HG02642 (cell line): Measurements from ENCODE around the gene CMAS.
"Not testable (repeated sequence)": the region's sequence is repeated elsewhere in the genome, so short reads cannot be mapped to it uniquely, and the experiment has no call there.

ENCODE experiments used
- ATAC-seq: cut with Tn5 transposase; IDR thresholded peaks from one replicate; pipeline ENCODE4 v1.9.1; 2021; ENCODE audit warnings: mild to moderate bottlenecking; ENCODE audit not compliant: unreplicated experiment, poor library complexity

Gene CMAS

DNA sequence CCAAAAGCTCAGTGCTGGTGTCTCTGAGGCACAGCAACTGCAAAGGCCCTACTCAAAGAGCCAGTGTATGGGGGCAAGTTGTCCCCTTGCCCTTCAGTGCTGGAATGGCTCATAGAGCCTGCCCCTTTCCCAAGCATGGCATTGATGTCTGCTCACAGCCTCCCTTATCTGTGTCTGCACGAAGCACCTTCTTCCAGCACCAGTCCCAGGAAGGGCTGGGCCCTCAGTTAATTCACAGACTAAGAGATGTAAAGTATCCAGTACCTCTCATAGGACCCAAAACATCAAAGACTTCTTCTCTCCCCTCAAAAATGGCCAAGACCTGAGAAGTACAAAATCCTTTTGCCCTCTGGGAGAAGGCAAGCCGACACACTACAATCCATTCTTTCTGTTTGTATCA, 1.6 kb upstream of the CMAS start:
- no peak for ATAC-seq

DNA sequence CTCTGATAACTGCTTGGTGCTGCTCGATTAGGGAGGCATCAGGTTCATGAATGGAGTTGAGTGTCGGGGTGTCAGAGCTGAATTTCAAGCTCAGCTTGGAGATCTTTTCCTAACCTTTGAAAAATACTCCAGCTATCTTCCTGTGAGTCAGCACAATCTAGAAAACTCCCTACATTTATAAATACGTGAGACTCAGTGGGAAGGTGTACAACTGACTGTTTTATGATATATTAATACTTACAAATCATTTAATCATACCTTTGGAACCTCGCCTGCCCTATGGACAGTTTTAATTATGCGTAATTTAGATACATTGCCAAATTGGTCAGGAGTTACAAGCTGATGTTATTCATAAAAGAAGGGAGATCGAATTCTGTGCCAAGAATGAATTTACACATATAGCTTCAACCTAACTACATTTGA, 961 bp downstream of the CMAS start:
- ATAC-seq = no peak

DNA sequence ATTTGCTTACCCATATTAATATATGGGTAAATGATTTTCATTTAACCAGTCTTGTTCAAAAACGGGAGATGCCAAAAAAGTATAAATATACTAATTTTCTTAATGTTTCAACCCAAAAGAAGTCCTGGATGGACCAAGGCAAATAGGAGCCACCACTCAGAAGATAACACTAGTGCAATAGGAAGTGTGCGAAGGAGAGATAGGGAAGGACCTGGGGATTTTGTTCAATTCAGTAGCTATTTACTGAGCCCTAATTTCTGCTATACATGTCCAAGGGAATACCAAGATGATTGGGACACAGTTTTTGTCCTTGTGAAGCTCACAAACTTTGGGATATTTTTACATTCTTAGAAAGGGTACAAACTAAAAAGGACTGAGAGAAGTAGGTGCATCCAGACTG, 1.5 kb downstream of the CMAS start:
- ATAC-seq = no peak

DNA sequence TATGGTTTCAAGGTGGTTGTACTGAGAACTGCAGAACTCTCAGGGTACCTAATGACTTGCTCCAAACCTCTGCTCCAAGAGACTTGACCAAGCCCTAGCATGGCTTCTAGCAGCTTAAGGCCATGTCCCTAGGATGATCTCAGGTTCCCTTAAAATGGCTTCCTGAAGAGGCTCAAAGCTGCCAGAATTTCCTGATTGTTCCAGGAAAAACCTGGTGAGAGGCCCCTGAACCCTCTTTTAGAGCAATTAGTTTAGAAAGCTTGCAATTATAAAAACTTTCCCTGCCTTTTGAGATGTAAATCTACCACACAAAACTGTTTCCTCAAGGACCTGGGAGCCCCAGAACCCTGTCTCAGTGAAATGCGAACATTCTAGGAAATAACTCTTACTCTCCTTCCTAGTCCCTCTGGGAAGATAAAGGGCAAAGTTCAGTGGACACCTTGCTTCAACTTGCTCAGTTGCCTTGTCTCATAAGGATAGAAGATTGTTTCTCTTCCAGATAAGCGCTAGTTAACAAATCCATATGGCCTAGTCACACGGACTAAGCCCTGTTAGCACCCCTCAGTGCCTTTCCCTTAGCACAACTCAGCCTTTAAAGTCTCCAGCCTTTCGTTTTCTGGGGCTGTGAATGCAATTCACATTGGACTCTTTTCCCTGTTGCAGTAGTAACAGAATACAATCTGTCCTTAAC, 2.5 kb downstream of the CMAS start:
- ATAC-seq = no peak

DNA sequence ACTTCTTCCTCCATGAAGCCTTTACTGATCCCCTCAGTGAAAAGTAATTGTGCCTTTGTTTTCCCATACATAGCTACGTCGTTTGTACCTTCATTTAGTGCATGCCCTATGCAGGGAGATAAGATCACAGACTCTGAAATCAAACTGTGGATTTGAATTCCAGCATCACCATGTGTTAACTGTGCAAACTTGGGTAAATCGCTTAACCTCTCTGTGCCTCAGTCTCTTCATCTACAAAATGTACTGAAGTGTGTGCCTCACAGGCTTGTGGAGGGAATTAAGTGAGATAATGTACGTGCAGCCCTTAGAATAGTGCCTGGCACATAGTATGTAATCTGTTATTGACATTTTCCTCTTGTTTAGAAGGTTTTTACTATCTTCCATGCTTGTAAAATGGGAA, 4.1 kb downstream of the CMAS start:
- ATAC-seq = no peak

DNA sequence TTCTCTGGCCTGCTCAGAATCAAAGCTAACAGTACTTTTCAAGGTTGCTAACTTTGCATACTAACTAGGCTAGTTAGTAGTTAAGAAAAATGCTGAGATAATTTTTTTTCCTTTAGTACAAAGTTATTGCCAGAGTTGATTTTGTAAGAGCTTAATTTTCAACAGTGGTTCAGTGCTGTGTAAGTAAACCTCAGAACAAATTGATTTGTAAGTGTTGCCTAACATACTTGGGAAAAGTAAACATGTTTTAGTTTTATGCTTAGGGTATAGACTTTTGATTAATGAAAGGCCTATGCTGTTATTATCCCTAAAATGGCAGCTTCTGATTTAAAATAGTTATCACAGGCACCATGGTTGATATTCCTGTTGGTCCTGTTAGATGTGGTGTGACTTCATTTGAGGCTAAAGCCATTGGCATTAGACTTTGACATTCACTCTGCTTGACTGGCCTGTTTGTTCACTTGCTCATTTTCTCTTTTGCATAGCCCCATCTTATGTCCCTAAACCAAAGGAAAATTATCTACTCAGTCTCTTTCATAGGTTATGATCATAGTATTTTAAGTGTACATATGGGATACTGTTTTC, 5.2 kb downstream of the CMAS start:
- ATAC-seq = no peak

DNA sequence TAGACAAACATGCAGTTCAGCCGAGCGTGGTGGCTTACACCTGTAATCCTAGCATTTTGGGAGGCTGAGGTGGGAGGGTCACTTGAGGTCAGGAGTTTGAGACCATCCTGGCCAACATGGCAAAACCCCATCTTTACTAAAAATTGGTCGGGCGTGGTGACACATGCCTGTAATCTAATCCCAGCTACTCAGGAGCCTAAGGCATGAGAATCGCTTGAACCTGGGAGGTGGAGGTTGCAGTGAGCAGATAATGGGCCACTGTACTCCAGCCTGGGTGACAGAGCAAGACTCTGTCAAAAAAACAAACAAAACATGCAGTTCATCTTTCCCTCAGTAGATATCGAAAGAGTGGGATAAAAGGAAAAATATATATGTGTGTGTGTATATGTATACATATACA, 7.0 kb downstream of the CMAS start:
- ATAC-seq = not testable (repeated sequence)

DNA sequence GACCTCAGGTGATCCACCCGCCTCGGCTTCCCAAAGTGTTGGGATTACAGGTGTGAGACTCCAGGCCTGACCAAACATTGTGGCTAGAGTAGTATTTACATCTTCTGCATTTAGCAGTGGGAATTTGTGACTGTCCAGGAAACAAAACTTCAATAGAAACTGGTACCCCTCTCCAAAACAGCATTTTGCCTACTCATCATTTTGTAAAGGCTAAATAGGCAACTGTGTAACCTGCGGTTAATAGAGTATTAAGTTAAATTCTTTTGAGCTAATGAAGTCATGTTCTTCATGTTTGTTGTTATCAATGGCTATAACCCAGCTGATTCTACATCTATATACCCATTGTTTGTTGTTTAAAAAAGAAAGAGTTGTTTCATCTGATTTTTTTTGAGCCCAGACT, 8.1 kb downstream of the CMAS start:
- ATAC-seq = no peak

DNA sequence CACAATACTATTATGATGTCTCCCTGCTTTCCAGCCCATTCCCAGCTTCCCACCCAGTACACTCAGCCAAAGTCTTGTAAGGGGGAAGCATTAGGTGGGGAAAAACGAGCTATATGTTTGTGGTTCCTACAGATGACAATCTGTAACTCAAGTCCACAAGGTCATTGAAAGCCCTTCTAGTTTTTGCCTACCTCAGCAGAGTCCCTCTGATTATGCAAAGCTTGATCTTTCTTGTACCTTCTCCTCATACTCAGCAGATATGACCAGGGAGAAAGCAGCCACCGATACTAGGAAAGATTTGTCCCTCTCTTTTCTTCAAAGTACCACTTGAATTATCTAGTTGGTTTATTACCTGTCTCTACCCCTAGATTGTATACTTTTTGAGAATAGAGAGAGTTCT, 10.6 kb downstream of the CMAS start:
- ATAC-seq = no peak

DNA sequence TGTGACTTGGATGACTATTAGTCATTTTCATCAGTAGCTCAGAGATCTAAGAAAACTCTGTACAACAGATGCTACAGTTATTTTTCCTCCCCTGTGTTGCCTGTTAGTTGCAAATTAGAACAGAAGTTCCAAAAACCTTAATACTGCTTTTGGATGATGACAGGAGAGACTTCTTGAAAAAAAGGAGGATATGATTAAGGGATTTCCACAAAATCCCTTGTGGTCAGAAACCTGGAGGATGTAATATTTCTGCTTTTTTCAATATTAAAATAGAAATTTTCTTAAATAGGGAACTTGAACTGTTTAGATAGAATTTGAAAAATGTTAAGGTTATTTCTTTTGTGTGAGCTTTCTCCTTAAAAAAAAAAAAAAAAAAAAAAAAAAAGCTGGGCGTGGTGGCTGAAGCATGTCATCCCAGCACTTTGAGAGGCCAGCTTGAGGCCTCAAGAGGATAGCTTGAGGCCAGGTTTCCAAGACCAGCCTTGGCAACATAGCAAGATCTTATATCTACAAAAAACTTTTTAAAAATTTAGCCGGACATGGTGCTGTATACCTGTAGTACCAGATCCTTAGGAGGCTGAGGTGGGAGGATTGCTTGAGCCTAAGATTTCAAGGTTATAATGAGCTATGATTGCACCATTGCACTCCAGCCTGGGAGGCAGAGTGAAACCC, 14.1 kb downstream of the CMAS start:
- no peak for ATAC-seq

DNA sequence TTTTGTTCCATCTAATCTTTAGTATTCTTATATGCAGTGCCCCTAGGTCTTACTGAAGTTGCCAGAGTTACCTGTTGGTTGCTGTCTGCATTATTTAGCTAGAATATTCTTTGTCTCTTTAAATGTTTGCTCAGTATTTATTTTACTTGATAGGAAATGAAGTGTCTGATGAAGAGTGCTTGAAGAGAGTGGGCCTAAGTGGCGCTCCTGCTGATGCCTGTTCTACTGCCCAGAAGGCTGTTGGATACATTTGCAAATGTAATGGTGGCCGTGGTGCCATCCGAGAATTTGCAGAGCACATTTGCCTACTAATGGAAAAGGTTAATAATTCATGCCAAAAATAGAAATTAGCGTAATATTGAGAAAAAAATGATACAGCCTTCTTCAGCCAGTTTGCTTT, 18.9 kb downstream of the CMAS start:
- no peak for ATAC-seq

DNA sequence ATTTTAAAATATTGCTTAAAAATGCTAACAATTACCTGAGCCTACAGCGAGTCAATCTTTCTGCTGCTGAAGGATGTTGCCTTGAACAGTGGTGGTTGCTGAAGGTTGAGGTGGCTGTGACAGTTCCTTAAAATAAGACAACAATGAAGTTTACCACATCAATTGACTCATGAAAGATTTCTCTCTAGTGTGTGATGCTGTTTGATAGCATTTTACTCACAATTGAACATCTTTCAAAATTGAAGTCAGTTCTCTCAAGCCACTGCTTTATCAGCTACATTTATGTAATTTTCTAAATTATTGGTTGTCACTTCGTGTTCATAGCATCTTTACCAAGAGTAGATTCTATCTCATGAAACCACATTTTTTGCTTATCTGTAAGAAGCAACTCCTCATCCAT, 20.3 kb downstream of the CMAS start:
- ATAC-seq = no peak

DNA sequence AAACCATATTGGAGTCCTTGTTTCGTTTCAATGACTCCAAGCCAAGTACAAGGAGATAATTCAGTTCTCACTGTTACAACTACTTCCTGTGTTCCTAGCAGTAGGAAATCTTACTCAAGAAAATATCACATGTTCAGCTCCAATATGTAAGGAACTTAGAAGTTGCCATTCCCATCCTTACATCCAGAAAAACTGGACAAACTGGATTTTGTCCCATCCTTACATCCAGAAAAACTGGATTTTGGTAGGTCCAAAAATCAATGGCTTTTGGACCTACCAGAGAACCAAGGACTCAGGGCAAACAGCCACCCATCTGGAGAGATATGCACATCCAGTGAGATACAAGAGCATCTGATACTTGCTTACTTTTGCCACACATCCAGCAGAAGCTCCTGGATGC, 23.8 kb downstream of the CMAS start:
- no peak for ATAC-seq

DNA sequence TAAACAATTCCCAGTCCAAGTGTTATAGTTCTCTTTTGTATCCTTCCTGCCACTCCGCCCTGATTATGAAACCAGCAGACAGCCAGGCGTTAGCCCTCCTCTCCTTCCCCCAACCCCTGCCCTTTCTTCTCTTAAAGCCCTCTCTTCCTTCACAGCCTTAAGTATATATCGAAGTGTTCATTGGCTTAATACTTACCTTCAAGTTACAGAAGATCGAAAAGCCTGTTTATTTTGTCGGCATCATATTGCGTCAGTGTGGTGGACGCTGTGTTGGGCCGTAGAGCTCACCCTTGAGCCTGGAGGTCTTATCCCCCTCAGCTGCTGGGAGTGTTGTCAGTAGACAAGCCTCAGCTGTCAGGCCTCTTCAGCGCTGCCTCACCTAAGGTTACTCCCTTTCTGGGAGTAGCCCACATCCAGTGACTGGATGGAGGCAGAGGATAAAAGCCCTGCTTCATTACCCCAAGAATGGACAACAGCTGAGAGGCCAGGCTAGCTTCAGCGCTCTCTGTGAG, 36.2 kb downstream of the CMAS start:
- ATAC-seq = no peak

DNA sequence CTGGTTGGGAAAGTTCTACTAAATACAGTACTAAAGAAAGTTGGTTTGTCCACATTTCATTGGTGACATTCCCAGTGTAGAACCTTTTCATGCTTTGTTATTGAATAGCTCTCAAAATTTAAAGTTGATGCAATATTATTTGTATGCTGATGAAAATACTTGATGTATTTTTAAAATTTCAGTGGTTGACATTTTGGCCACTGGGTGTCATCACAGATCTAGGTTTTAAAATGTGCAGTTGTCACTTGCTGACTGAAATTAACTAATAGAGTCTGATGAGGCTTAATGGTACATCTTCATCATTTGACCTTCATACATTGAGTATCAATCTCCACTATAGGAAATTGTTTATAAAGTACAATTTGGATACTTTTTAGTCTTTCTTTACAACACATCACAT, 37.1 kb downstream of the CMAS start:
- ATAC-seq = no peak

DNA sequence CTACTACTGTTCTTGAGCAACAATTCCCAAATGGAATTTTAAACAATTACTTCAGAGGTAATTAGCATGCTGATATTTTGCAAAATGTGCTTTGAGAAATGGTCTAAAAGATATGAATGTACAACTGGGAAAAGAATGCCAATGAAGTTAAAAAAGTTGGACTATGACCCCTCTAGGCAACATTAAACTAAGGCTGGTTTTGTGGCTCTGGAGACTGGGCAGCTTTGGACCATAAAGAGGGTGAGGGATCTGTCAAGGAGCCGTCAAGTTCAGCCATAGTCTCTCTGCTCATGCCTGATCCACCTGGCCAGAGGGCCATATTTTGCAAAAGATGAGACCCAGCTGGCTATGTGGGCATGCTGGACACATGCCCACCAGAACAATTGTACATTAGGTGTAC, 38.8 kb downstream of the CMAS start:
- ATAC-seq = no peak

DNA sequence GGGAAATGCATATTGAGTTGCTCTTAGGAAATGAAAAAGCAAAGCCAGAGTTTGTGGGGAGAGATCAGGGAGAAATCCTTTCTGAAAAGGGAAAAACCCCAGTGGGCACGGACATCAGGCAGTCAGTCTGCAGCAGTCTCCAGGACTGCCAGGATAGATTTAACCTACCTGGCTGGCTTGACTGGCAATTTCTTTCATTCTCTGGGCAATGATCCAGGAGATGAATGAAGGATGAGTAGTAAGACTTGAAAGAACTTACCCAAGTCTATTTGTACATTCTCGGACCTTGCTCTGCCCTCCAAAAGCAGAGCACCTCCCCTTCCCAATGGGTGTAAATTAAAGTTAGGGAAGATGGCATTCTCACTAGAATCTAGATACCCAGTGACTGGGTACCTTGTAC, 42.9 kb downstream of the CMAS start:
- ATAC-seq = no peak

DNA sequence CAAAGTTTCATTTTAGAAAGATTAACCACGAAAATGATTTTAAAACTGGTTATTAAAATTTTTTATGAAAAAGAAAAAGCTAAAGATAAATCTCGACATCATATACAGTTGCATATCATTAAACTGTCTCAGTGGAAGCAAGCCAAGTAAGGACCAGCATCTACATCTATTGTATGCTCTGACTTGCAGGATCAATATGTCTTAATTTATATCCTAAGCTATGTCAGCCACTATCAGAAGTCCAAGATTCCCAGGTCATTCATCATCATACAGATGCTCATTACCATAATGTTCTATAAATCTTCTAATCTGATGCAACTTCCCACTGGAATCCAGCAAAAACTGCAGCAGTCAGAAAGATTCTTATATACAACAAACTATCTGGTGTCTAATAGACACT, 43.5 kb downstream of the CMAS start:
- ATAC-seq = no peak

DNA sequence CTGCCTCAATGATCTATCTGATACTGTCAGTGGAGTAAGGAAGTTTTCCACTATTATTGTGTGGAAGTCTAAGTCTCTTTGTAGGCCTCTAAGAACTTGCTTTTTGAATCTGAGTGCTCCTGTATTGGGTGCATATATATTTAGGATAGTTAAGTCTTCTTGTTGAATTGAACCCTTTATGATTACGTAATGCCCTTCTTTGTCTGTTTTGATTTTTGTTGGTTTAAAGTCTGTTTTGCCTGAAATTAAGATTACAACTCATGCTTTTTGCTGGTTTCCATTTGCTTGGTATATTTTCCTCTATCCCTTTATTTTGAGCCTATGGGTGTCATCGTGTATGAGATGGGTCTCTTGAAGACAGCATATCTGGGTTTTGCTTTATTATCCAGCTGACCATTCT, 53.0 kb downstream of the CMAS start:
- not testable (repeated sequence) for ATAC-seq

DNA sequence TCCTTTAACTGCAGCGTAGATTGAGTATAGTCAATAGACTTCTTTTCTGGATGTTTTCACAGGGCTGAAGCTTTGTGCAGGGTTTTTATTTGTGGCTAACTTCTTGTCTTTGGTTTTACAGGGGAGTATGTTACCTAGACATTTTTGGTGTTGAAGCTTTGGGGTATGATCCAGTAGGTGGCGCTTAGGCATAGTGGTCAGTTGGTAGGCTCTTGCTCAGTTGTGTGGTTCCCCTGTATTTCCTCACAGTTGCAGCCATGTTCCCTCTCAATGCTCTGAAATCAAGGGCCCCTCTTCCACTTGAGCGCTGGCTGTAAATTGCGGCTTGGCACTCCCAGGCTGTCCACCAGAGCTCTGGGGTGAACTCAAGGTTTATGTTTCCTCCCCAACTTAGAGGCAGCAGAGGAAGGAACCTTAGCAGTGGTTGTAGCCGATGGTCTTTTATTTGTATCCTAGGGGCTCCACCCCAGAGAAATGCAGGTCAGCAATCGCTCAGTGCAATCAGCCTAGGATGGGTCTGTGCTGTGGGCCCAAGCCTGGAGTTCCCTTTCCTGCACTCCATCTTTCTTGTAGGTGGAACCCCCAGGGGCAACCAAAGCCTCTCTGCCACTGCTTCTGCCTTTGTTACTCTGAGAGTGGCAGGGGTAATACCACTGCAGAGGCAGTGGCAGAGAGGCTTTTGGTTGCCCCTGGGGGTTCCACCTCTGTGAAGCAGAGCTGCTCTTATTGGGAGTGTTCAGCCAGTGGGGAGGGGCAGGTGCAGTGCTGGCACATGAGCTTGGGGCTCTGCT, 55.1 kb downstream of the CMAS start:
- ATAC-seq = peak; percentile 78

DNA sequence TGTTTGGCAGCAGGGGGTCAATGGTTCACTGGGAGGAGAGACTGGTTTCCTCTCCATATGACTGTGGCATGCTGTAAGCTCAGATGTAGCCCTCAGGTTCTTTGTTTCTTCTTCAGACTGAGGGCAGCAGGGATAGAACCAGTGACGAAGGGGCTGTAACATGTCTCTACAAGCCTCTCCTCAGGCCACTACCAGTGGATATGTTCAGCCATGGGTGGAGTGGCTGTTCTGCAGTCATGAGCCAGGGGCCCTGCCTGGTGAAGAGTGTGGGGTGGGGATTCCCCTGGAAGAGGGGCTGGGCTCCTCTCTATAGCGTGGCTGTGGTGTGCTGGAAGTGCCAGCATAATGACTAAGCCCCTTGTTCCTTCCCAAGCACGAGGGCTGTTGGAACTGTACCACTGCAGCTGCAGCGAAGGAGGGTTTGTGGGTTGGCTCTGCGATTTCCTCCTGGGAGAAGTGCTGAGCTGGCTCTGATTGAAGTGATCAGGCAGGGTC, 55.8 kb downstream of the CMAS start:
- peak; percentile 46 for ATAC-seq
